ENCODE measurements around the gene HSPB8.

Gene HSPB8

DNA sequence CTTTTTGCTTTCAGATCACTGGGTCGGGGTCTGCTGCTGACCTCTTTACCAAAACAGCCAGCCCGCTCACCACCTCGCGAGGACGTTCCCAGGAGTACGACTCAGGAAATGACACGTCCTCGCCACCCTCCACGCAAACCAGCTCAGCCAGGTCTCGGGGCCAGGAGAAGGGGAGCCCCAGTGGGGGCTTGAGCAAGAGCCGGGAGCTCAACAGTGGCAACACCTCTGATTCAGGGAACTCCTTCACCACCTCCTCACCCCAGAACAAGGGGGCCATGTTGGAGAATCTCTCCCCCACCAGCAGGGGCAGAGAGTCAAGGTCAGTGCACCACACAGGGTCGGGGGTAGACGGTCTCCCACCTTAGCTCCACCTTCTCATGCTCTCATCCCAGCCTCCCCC is 33.4 kb upstream of the HSPB8 start:
- no peak for DNase-seq (ENCODE audit: low read depth)
- in situ Hi-C loops (cut with HindIII; ENCODE audit: low sequenced_read_pairs) = no loop called here
- H3K4me3 ChIP-seq (ENCODE audit: low read depth, low read length) = no peak overlapping the region
- TF ChIP-seq, protein P1, sequence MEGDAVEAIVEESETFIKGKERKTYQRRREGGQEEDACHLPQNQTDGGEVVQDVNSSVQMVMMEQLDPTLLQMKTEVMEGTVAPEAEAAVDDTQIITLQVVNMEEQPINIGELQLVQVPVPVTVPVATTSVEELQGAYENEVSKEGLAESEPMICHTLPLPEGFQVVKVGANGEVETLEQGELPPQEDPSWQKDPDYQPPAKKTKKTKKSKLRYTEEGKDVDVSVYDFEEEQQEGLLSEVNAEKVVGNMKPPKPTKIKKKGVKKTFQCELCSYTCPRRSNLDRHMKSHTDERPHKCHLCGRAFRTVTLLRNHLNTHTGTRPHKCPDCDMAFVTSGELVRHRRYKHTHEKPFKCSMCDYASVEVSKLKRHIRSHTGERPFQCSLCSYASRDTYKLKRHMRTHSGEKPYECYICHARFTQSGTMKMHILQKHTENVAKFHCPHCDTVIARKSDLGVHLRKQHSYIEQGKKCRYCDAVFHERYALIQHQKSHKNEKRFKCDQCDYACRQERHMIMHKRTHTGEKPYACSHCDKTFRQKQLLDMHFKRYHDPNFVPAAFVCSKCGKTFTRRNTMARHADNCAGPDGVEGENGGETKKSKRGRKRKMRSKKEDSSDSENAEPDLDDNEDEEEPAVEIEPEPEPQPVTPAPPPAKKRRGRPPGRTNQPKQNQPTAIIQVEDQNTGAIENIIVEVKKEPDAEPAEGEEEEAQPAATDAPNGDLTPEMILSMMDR (IDR thresholded peaks at IDR 0.05; ENCODE audit: low read depth, low read length, missing control alignments) = no peak

DNA sequence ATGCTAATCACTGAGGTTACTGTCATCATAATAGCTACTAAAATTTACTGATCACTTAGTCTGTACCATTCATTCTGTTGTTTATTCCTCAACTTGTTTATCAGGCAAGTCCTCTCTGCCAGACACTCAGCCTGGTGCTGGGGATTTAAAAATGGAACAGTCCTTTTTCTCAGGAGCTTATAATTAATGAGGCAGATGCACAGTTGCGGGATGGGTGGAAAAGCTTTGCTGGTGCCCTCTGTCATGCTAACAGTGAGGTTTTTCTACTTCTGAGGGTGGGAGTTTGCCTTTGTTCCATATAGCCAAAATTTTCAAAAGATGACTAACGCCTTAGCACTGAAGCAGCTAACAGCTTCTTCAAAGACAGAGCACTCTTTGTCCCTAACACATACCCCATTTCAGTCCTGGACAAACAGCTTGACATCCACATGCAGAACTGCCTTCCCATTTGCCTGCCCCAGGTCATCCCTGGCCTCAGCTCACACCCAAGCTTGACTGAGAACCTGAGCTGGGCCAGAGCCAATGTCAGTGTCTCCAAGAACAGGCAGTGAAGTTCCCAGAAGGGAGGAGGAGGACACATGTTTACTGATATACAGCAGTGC is 30.8 kb upstream of the HSPB8 start:
- in situ Hi-C loops (cut with HindIII; ENCODE audit: low sequenced_read_pairs) = no loop called here
- TF ChIP-seq, protein P1 (IDR thresholded peaks at IDR 0.05; ENCODE audit: low read depth, low read length, missing control alignments) = no peak
- no peak for DNase-seq (ENCODE audit: low read depth)
- no peak overlapping the region for H3K4me3 ChIP-seq (ENCODE audit: low read depth, low read length)

DNA sequence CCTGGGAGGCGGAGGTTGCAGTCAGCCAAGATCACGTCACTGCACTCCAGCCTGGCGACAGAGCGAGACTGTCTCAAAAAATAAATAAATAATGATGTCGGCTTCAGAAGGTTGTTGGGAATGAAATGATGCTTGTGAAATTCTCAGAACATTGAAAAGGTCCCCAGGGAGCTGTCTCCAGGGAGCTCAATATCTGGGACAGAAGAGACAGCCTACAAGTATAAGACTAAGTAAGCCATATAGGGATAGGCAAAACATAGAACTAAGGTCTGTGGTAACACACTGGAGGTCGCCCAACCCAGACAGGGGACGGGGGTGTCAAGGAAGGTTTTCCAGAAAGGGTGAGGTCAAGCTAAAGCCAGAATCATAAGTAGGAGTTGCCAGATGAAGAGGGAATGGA is 29.5 kb upstream of the HSPB8 start:
- TF ChIP-seq, protein P1 (IDR thresholded peaks at IDR 0.05; ENCODE audit: low read depth, low read length, missing control alignments) = no peak
- no peak for DNase-seq (ENCODE audit: low read depth)
- in situ Hi-C loops (cut with HindIII; ENCODE audit: low sequenced_read_pairs) = no loop called here
- H3K4me3 ChIP-seq (ENCODE audit: low read depth, low read length) = no peak overlapping the region

DNA sequence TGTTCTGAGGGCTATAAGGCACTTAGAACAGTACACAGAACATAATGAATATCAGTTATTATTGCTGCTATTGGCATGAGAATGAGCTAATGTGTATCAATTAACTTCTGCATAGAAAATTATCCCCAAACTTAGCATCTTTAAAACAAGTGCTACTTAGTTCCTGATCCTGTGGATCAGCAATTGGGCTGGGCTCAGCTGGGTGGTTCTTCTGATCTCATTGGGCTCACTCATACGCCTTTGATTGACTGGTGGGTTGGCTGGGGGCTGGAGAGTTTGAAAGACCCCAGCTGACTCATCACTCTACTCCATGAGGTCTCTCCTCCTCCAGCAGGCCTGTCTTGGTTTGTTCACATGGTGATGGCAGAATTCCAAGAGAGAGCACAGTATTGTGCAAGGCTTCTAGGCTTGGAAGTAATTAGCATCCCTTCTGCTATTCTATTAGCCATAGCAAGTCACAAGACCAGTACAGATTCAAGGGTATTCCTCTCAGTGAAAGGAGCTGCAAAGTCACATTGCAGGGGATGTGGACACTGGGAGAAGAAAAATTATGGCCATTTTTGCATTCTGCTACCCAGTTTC is 27.2 kb upstream of the HSPB8 start:
- no peak overlapping the region for H3K4me3 ChIP-seq (ENCODE audit: low read depth, low read length)
- TF ChIP-seq, protein P1 (IDR thresholded peaks at IDR 0.05; ENCODE audit: low read depth, low read length, missing control alignments) = no peak
- in situ Hi-C loops (cut with HindIII; ENCODE audit: low sequenced_read_pairs) = no loop called here
- no peak for DNase-seq (ENCODE audit: low read depth)

DNA sequence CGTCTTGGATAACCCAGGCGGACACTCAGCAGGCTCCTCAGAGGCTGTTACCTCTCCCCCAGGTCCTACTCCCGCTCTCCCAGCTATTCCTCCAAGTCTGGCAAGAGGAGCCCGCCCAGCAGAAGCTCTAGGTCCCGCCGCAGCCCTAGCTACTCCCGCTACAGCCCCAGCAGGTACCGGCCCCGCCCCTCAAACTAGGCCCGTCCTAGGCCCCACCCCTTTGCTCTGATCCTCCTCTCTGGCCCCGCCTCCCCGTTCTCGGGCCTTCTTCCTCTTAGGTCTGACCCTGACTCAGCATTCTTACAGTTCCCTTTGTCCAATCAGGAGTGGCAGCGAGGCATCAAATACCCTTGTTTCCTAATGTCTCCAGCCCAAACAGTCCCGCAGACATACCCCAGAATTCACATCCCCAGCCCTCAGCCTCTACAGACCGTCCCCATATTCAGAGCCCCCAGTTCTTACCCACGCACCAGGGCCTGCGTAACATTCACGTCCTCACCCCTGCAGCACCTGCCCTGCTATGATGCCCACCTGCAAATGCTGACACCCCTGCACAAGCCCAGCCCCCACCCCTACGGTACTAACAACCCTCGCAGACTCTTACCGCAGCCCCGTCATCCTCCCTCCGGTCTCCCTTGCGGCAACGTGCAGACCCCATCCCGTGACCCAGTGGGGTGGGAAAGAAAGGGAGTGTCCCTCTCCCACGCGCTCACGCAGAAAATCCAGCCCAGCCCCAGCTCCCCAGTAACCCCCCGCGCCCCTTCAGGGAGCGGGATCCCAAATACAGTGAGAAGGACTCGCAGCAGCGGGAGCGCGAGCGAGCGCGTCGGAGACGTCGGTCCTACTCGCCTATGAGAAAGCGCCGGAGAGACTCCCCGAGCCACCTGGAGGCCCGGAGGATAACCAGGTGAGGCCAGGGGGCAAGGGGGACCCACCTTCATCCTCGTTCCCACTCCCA is 25.0 kb upstream of the HSPB8 start:
- TF ChIP-seq, protein P1 (IDR thresholded peaks at IDR 0.05; ENCODE audit: low read depth, low read length, missing control alignments) = no peak
- no peak overlapping the region for H3K4me3 ChIP-seq (ENCODE audit: low read depth, low read length)
- in situ Hi-C loops (cut with HindIII; ENCODE audit: low sequenced_read_pairs) = no loop called here
- no peak for DNase-seq (ENCODE audit: low read depth)

DNA sequence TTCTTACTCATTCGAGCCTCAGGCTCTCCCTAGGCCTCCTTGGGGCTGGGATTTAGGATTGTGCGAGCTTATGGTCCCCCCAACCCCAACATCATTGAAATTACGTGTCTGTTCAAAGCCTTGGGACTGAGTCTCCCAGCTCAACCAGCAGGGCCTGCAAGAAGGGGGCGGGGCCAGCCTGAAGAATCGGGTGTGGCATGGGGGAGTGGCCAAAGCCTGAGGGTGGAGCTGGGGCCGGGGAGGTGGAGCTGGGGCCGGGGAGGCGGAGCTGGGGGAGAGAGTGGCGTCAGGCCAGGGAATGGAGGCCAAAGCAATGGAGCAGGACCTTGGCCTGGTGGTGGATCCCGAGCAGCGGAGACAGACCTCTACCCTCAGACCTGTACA is 24.3 kb upstream of the HSPB8 start:
- TF ChIP-seq, protein P1 (IDR thresholded peaks at IDR 0.05; ENCODE audit: low read depth, low read length, missing control alignments) = no peak
- no peak for DNase-seq (ENCODE audit: low read depth)
- in situ Hi-C loops (cut with HindIII; ENCODE audit: low sequenced_read_pairs) = no loop called here
- H3K4me3 ChIP-seq (ENCODE audit: low read depth, low read length) = no peak overlapping the region

Measured in astrocyte of the cerebellum (primary cell).